ENCODE data around the gene SEPTIN12. TPM values are rescaled to one million over a fixed set of nuclear protein-coding genes. Genes with fewer than 3 reads are reported as not detected.

SEPTIN12 gene
- total RNA-seq, 1 experiment from 2014 or later, result not detected

GRCh38 chr16:4792951-4793513 is 4.9 kb upstream of the SEPTIN12 start:
- H3K36me3 ChIP-seq (ENCODE audit: insufficient read depth, low read length, poor library complexity, severe bottlenecking), result no peaks in the 10 kb centered on the region
- H3K27me3 ChIP-seq (replicated peaks; ENCODE audit: insufficient read depth, low read depth, low read length, poor library complexity), result no peaks in the 10 kb centered on the region
- no peak for TF ChIP-seq EZH2 (IDR thresholded peaks at IDR 0.05; ENCODE audit: borderline replicate concordance, low read depth, low read length, poor library complexity, severe bottlenecking)
- intact Hi-C loops (cut with micrococcal nuclease; ENCODE audit: unreplicated experiment), result no loop called here
- no peak for DNase-seq (ENCODE audit: low spot score)
- no peaks in the 10 kb centered on the region for H3K4me1 ChIP-seq (ENCODE audit: insufficient read depth, low read length, poor library complexity, severe bottlenecking)
- no peak overlapping the region for H3K4me3 ChIP-seq (ENCODE audit: low read depth, low read length, poor library complexity, severe bottlenecking)
- no peaks in the 10 kb centered on the region for H3K9me3 ChIP-seq (ENCODE audit: low read depth, low read length, poor library complexity, severe bottlenecking)
- H3K27ac ChIP-seq (ENCODE audit: low read depth, low read length, poor library complexity, severe bottlenecking), result no peak overlapping the region
- ChIA-PET POLR2A (ENCODE audit: low non-redundant PET) (no interaction called here), CTCF (no interaction called here)
- BruUV-seq (replicated peaks), result no TSS peak

- CTCF ChIA-PET, result no interaction called here
- H3K27ac ChIP-seq (ENCODE audit: low read depth, low read length, poor library complexity, severe bottlenecking), result no peak overlapping the region
- no peak for DNase-seq (ENCODE audit: low spot score)
- H3K36me3 ChIP-seq (ENCODE audit: insufficient read depth, low read length, poor library complexity, severe bottlenecking), result no peaks in the 10 kb centered on the region
- H3K4me3 ChIP-seq (ENCODE audit: low read depth, low read length, poor library complexity, severe bottlenecking), result no peak overlapping the region
- intact Hi-C loops (cut with micrococcal nuclease; ENCODE audit: unreplicated experiment), result no loop called here
- no peak for TF ChIP-seq EZH2 (IDR thresholded peaks at IDR 0.05; ENCODE audit: borderline replicate concordance, low read depth, low read length, poor library complexity, severe bottlenecking)
- no peak for TF ChIP-seq CTCF (conservative IDR thresholded peaks at IDR 0.05; ENCODE audit: low read depth, low read length)
- no peaks in the 10 kb centered on the region for H3K4me1 ChIP-seq (ENCODE audit: insufficient read depth, low read length, poor library complexity, severe bottlenecking)
- no peaks in the 10 kb centered on the region for H3K27me3 ChIP-seq (replicated peaks; ENCODE audit: insufficient read depth, low read depth, low read length, poor library complexity)
- H3K9me3 ChIP-seq (ENCODE audit: low read depth, low read length, poor library complexity, severe bottlenecking), result no peaks in the 10 kb centered on the region
- POLR2A ChIA-PET (ENCODE audit: low non-redundant PET), result no interaction called here
- no TSS peak for BruUV-seq (replicated peaks)
These were observed 2.7 kb upstream of the SEPTIN12 start for GRCh38 chr16:4790871-4791270.

GRCh38 chr16:4790261-4790660 is 2.1 kb upstream of the SEPTIN12 start:
- CTCF ChIA-PET, result no interaction called here
- no peaks in the 10 kb centered on the region for H3K4me1 ChIP-seq (ENCODE audit: insufficient read depth, low read length, poor library complexity, severe bottlenecking)
- no peak overlapping the region for H3K4me3 ChIP-seq (ENCODE audit: low read depth, low read length, poor library complexity, severe bottlenecking)
- no TSS peak for BruUV-seq (replicated peaks)
- POLR2A ChIA-PET (ENCODE audit: low non-redundant PET), result interaction anchor here (0.6 kb wide), 1 partner anchor 13 kb away, joined by 3 read pairs; no protein-coding TSS in a partner anchor
- TF ChIP-seq CTCF (conservative IDR thresholded peaks at IDR 0.05; ENCODE audit: low read depth, low read length) (no peak), EZH2 (IDR thresholded peaks at IDR 0.05; ENCODE audit: borderline replicate concordance, low read depth, low read length, poor library complexity, severe bottlenecking) (no peak)
- H3K36me3 ChIP-seq (ENCODE audit: insufficient read depth, low read length, poor library complexity, severe bottlenecking), result no peaks in the 10 kb centered on the region
- H3K27me3 ChIP-seq (replicated peaks; ENCODE audit: insufficient read depth, low read depth, low read length, poor library complexity), result no peaks in the 10 kb centered on the region
- DNase-seq (ENCODE audit: low spot score), result no peak
- H3K9me3 ChIP-seq (ENCODE audit: low read depth, low read length, poor library complexity, severe bottlenecking), result no peaks in the 10 kb centered on the region
- intact Hi-C loops (cut with micrococcal nuclease; ENCODE audit: unreplicated experiment), result no loop called here
- H3K27ac ChIP-seq (ENCODE audit: low read depth, low read length, poor library complexity, severe bottlenecking), result no peak overlapping the region

- ChIA-PET POLR2A (ENCODE audit: low non-redundant PET) (no interaction called here), CTCF (no interaction called here)
- Histone ChIP-seq H3K36me3 (ENCODE audit: insufficient read depth, low read length, poor library complexity, severe bottlenecking) (no peaks in the 10 kb centered on the region), H3K4me3 (ENCODE audit: low read depth, low read length, poor library complexity, severe bottlenecking) (no peak overlapping the region), H3K9me3 (ENCODE audit: low read depth, low read length, poor library complexity, severe bottlenecking) (no peaks in the 10 kb centered on the region), H3K27ac (ENCODE audit: low read depth, low read length, poor library complexity, severe bottlenecking) (no peak overlapping the region), H3K4me1 (ENCODE audit: insufficient read depth, low read length, poor library complexity, severe bottlenecking) (no peaks in the 10 kb centered on the region), H3K27me3 (replicated peaks; ENCODE audit: insufficient read depth, low read depth, low read length, poor library complexity) (no peaks in the 10 kb centered on the region)
- BruUV-seq (replicated peaks), result no TSS peak
- no peak for TF ChIP-seq CTCF (conservative IDR thresholded peaks at IDR 0.05; ENCODE audit: low read depth, low read length)
- no peak for TF ChIP-seq EZH2 (IDR thresholded peaks at IDR 0.05; ENCODE audit: borderline replicate concordance, low read depth, low read length, poor library complexity, severe bottlenecking)
- DNase-seq (ENCODE audit: low spot score), result no peak
- intact Hi-C loops (cut with micrococcal nuclease; ENCODE audit: unreplicated experiment), result no loop called here
These were observed 765 bp upstream of the SEPTIN12 start for GRCh38 chr16:4788910-4789309.

All from A673 (cell line).